HL-60/S4 (cell line): Measurements from ENCODE around the gene FMO1.
"Not testable (repeated sequence)": the region's sequence is repeated elsewhere in the genome, so short reads cannot be mapped to it uniquely, and the experiment has no call there.

ENCODE experiments used
- in situ Hi-C: fragments of 300-500 bp; cut with MboI; formaldehyde crosslinking; loops from 2 replicates; pipeline ENCODE4 v1.14.3; 2022; ENCODE audit warnings: low sequenced_read_pairs

Gene FMO1

DNA sequence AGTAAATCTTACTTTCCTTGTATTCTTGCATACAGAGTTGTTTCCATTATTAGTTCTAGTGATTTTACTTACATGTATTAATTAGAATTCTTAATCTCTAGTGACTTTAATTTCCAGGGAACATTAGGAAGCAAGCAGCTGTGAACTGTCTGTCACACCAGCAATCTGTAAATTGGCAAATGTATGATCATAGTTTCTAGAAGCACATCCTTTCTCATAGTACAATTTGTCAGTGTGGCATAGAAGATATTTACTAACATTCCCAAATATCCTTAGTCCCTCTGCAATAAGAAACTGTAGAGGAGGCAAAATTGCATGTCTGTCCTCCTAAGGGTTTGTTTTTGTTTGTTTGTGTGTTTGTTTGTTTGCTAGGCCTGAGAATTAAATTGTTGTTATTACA is 17.0 kb upstream of the FMO1 start:
- in situ Hi-C loops, result no loop called here

- in situ Hi-C loops, result no loop called here
Observed at GRCh38 chr1:171233183-171233582, 15.1 kb upstream of the FMO1 start.

DNA sequence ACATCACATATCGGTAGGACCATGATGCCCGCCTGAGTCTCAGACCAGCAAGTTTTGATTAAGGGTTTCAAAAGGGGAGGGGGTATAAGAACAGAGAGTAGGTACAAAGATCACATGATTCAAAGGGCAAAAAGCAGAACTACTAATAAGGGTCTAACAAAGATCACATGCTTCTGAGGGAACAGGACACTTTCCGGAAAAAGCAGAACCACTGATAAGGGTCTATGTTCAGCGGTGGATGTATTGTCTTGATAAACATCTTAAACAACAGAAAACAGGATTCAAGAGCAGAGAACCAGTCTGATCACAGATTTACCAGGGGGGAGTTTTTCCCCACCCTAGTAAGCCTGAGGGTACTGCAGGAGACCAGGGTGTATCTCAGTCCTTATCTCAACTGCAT is 12.1 kb upstream of the FMO1 start:
- in situ Hi-C loops, result not testable (repeated sequence)

GRCh38 chr1:171243878-171244277 is 4.4 kb upstream of the FMO1 start:
- in situ Hi-C loops, result no loop called here

DNA sequence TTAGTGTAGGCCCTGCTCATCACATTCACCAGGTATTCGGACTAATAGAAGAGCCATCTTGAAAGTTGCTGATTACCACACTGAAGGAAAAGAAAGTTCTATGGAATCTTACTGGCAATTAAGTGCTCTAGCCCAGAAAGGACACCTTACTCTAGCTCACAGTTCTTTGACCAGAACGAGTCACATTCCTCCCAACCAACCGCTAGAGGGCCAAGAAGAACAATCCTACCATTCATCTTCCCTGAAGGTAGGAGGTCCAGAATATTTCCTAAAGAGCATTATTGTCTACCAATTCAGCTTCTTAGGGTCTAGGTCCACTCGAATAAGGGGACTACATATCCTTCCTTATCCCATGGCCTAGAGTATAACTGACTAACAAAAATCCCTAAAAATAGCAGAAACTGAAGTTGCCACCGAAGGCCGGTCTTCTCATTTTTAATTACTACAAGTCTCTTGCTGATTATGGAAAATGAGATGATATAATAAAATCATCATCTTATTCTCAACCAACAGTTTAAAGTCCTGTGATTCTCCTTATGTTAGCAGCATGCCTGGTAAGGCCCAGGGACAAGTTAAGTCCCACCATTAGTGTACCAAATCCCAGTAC is 2.7 kb upstream of the FMO1 start:
- in situ Hi-C loops, result no loop called here

DNA sequence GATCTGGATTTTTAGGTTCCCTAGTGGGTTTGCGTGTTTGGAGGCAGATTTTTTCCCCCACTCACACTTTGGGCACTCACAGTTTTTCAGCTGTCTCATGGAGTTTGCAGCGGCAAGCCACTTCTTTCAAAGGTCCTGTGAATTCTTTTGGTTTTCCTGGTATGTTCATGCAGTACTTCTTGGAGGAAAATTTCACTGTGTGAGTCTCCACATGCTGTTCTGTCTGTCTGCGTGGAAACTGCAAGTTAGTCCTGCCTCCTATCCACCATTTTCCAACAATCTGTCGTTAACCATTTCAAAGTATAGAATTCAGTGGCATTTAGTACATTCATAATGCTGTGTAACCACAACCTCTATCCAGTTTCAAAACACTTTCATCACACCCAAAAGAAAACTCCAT is 793 bp upstream of the FMO1 start:
- in situ Hi-C loops, result no loop called here

DNA sequence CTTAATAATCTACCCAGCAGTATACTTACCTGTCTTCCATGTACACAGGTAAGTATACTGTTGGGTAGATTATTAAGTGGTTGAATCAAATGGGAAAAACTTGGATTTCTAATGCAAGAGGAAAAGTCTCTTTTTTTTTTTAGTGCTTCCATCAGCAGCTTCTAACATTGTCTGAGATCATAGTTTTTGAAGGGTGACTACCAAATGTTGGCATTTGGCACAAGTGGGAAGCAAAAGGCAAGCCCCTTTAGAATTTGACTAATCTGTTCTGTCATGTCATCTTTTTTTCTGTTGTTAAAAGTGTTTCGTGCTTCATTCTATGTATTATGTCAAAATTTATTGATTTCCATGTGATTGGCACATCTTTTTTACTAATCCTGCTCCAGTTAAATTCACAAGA is 547 bp downstream of the FMO1 start:
- in situ Hi-C loops, result no loop called here

DNA sequence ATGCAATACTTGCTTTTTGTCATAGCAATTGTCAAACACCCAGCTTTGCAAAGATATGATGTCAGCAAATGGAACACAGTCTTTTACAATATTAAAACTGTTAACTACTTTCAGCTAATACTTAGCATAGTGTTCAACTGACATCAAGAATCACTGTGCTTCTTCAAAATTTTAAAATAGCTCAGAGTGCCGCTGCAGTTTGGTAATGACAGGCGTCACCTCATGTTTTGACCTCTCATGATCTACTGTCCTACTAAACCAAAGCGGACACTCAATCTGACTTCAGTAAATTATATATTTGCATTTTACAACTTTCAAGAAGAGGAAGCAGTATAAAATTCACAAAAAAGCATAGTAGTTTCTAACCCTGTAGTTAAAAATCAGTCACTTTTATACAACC is 2.0 kb downstream of the FMO1 start:
- in situ Hi-C loops, result no loop called here

DNA sequence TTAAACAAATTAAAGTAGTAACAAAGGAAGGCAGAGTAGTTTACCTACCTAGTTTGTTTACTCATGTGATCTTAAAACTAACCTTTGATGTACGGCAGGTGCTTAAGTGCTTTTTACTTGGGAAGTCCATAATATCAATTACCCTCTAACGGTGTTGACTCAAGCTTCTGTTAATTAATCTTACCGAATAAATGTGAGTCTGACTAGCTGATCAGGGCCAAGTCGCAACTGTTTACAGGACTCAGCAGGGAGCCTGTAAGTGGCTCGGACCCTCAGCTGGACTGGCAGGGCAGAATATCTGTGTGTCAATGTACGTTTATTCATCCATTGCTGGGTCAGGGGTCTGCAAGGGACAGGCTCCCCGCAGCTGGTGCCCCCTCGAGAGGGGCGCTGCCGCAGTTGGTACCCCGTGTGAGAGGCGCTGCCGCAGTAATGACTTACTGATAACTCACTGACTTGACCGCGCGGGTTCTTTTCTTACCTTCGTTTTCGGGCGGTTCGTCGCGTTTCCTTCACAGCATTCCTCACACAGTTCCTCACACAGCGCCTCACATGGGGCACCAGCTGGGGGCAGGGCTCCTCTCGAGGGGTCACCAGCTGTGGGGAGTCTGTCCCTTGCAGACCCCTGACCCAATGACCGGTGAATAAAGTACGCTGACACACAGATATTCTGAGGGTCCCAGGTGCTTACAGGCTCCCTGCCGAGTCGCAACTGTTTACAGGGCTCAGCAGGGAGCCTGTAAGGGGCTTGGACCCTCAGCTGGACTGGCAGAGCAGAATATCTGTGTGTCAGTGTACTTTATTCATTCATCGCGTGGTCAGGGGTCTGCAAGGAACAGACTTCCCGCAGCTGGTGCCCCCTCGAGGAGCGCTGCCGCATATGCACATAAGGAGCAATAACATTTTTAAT is 3.0 kb downstream of the FMO1 start:
- in situ Hi-C loops, result no loop called here

GRCh38 chr1:171251952-171252300 is 3.6 kb downstream of the FMO1 start:
- in situ Hi-C loops, result no loop called here

DNA sequence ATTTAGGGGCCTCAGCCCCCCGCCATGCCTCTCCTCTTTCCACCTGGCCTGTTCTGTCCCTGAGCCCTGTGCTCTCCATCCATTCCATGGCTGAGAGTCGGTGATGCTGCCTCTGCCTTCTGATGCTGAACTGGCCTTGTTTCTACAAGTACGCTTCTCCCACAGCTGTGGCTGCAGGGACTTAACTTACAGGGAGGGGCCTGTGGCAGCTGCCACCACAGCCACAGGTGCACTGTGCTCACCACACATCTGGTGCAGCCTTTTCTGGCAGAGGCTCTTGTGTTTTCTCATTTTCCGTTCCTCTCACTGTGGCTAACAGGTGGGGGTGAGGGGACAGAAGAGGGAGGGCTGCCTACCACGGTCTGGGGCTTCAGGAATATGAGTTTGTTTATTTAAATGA is 4.2 kb downstream of the FMO1 start:
- in situ Hi-C loops, result no loop called here

GRCh38 chr1:171254859-171255258 is 6.6 kb downstream of the FMO1 start:
- in situ Hi-C loops, result no loop called here

GRCh38 chr1:171256940-171257606 is 8.8 kb downstream of the FMO1 start:
- in situ Hi-C loops, result no loop called here

GRCh38 chr1:171257607-171258076 is 9.3 kb downstream of the FMO1 start:
- in situ Hi-C loops, result no loop called here

GRCh38 chr1:171258429-171258828 is 10.1 kb downstream of the FMO1 start:
- in situ Hi-C loops, result no loop called here

DNA sequence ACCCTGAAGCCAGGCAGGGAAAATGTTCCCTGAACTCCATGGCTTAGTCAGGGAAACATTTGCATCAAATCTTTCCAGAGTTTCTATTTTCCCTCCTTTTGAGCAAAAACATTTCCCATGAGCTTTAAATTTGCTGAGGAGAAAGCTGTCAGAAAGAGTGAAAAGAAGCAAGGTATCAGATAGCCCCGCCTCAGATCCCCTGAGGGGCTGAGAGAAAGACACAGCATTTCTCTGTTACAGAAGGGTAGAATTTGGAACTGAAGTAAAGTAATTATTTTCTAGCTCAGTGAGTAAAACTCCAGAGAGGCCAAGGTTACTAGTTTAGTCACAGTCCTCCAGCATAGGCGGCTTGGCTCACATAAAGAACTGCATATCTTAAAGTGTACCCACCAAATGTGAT is 10.6 kb downstream of the FMO1 start:
- in situ Hi-C loops, result no loop called here

GRCh38 chr1:171261336-171261735 is 13.0 kb downstream of the FMO1 start:
- in situ Hi-C loops, result no loop called here

- in situ Hi-C loops, result no loop called here
Observed at GRCh38 chr1:171263901-171264300, 15.6 kb downstream of the FMO1 start.

DNA sequence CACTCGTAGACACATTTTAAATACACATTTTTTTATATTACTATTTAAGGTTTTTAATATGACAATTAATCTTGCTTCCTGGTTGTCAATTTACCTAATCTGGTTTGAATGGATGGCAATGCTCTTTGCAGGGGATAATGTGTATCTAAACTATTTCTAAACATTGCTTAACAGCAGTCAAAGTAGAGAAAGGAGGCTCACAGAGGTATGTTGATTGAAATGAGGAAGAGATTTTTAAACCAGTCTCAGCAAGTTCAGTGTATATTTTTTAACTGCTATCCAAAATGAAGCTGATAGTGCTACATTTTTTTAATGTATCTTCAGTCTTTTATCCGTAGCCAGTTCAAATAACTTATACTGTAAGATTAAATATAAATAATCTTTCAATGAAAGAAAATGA is 17.4 kb downstream of the FMO1 start:
- in situ Hi-C loops, result no loop called here

GRCh38 chr1:171266930-171267329 is 18.6 kb downstream of the FMO1 start:
- in situ Hi-C loops, result no loop called here

GRCh38 chr1:171267391-171267790 is 19.1 kb downstream of the FMO1 start:
- in situ Hi-C loops, result no loop called here

DNA sequence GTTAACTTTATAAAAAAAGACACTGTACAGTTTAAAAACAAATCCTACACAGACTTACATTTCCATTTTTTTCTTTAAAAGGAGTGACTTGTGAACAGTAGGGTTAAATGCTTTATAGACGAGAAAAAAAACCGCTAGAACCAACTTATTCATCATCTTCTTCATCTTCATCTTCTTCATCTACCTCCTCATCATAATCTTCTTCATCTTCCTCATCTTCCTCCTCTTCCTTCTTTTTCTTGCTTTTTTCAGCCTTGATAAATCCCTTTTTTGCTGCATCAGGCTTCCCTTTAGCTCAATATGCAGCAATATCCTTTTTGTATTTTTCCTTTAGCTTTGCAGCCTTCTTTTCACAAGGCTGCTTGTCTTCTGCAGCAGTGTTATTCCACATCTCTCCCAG is 22.5 kb downstream of the FMO1 start:
- in situ Hi-C loops, result no loop called here
